H1 (cell line): ENCODE results near the gene HDAC8. TPM values are rescaled to one million over a fixed set of nuclear protein-coding genes. Genes with fewer than 3 reads are reported as not detected.

Experiments used
- CTCF ChIA-PET: fragments of 300-600 bp; sonication (Branson Sonifier 250); formaldehyde crosslinking; loops from one replicate; lab custom pipeline; 2021; ENCODE audit not compliant: partially characterized antibody; lab: Charles Lee
- POLR2A ChIA-PET: fragments of 300-600 bp; sonication (Branson Sonifier 250); formaldehyde crosslinking; loops from one replicate; lab custom pipeline; 2021; ENCODE audit warnings: inconsistent platforms; ENCODE audit not compliant: partially characterized antibody; lab: Charles Lee
- DNase-seq, 2 experiments: peaks; one replicate each; pipeline versions ENCODE4 v3.0.0 to v3.0.0-alpha.2; 2010 to 2022; ENCODE audit warnings: low spot score in 2 of 2, low read depth in 1 of 2, mixed read lengths in 1 of 2
- FAIRE-seq: peaks from 2 replicates; lab custom pipeline; 2011; peaks lifted over from hg19 to GRCh38; lab: Jason Lieb, UNC
- H2AFZ ChIP-seq: 2 replicates; pipeline ENCODE4 v1.8.1; 2012; ENCODE audit warnings: low read length, inconsistent platforms
- H2AK5ac ChIP-seq: 2 replicates; pipeline ENCODE4 v1.6.1; 2013; ENCODE audit warnings: low read depth, low read length
- H2BK120ac ChIP-seq: replicated peaks from 2 replicates; pipeline ENCODE3; 2013; ENCODE audit warnings: low read depth, low read length, inconsistent platforms
- H2BK12ac ChIP-seq: 2 replicates; pipeline ENCODE4 v1.6.1; 2013; ENCODE audit warnings: low read depth, low read length
- H2BK15ac ChIP-seq: 2 replicates; pipeline ENCODE4 v1.6.1; 2013; ENCODE audit warnings: low read length
- H2BK20ac ChIP-seq: 2 replicates; pipeline ENCODE4 v1.6.1; 2013; ENCODE audit warnings: low read length
- H2BK5ac ChIP-seq: 2 replicates; pipeline ENCODE4 v1.6.1; 2013; ENCODE audit warnings: low read depth, low read length
- H3K14ac ChIP-seq: 2 replicates; pipeline ENCODE4 v1.6.1; 2013; ENCODE audit warnings: inconsistent platforms; ENCODE audit not compliant: insufficient read length
- H3K18ac ChIP-seq: 2 replicates; pipeline ENCODE4 v1.6.1; 2013; ENCODE audit warnings: low read length; ENCODE audit errors: extremely low read depth
- H3K23ac ChIP-seq: 2 replicates; pipeline ENCODE4 v1.6.1; 2013; ENCODE audit warnings: inconsistent platforms; ENCODE audit not compliant: insufficient read length
- H3K23me2 ChIP-seq: 2 replicates; pipeline ENCODE4 v1.6.1; 2013; ENCODE audit warnings: low read depth, low read length
- H3K27ac ChIP-seq: 2 replicates; pipeline ENCODE4 v1.6.1; 2011; ENCODE audit warnings: low read depth, low read length, inconsistent platforms
- H3K27me3 ChIP-seq, 4 experiments: replicated peaks in 1 of 4; 1 replicate in 1 of 4; 2 replicates in 3 of 4; pipeline versions ENCODE4 v1.6.1 to v1.8.1; 2011 to 2013; ENCODE audit warnings: low read length in 3 of 4, mild to moderate bottlenecking in 3 of 4, inconsistent platforms in 2 of 4, mixed read lengths in 2 of 4, moderate library complexity in 1 of 4; ENCODE audit not compliant: control insufficient read depth in 3 of 4, insufficient read depth in 3 of 4; ENCODE audit errors: extremely low read depth in 1 of 4
- H3K36me3 ChIP-seq, 4 experiments: 2 replicates each; pipeline versions ENCODE4 v1.6.1 to v1.8.1; 2011 to 2013; ENCODE audit warnings: mild to moderate bottlenecking in 4 of 4, low read length in 3 of 4, moderate library complexity in 2 of 4, control low read depth in 1 of 4, inconsistent platforms in 1 of 4; ENCODE audit not compliant: insufficient read depth in 4 of 4, control insufficient read depth in 2 of 4
- H3K4ac ChIP-seq: replicated peaks from 2 replicates; pipeline ENCODE3; 2013; ENCODE audit warnings: low read length, low read depth, mixed read lengths, inconsistent platforms; ENCODE audit not compliant: insufficient read length
- H3K4me1 ChIP-seq, 4 experiments: replicated peaks in 1 of 4; 1 replicate in 1 of 4; 2 replicates in 3 of 4; pipeline versions ENCODE4 v1.6.1 to v1.8.1; 2011 to 2013; ENCODE audit warnings: low read length in 3 of 4, inconsistent platforms in 2 of 4, mixed read lengths in 1 of 4; ENCODE audit not compliant: insufficient read depth in 4 of 4, control insufficient read depth in 3 of 4
- H3K4me2 ChIP-seq, 2 experiments: 2 replicates each; pipeline versions ENCODE4 v1.6.1 to v1.8.1; 2011 to 2013; ENCODE audit warnings: low read depth in 2 of 2, low read length in 2 of 2, control low read depth in 1 of 2, inconsistent platforms in 1 of 2, mild to moderate bottlenecking in 1 of 2; ENCODE audit not compliant: insufficient read depth in 1 of 2
- H3K4me3 ChIP-seq, 4 experiments: fragments of 200-600, 300-600 bp in 1 of 4; sonication (generic), shearing (Covaris generic), sonication (Bioruptor Twin) in 1 of 4; 2 replicates each; pipeline versions ENCODE4 v1.5.1 to v1.8.1; 2011 to 2016; ENCODE audit warnings: low read length in 4 of 4, low read depth in 3 of 4, control low read depth in 2 of 4, inconsistent platforms in 2 of 4, mild to moderate bottlenecking in 2 of 4, mixed read lengths in 1 of 4, moderate library complexity in 1 of 4; ENCODE audit not compliant: insufficient read depth in 2 of 4; ENCODE audit errors: extremely low read depth in 1 of 4
- H3K56ac ChIP-seq: replicated peaks from 2 replicates; pipeline ENCODE3; 2013; ENCODE audit warnings: low read depth, mild to moderate bottlenecking, mixed read lengths, low read length, inconsistent platforms; ENCODE audit not compliant: insufficient read length
- H3K79me1 ChIP-seq: 2 replicates; pipeline ENCODE4 v1.6.1; 2013; ENCODE audit warnings: low read depth, low read length, control low read depth
- H3K79me2 ChIP-seq, 2 experiments: 2 replicates each; pipeline versions ENCODE4 v1.6.1 to v1.8.1; 2012 to 2013; ENCODE audit warnings: low read length in 2 of 2, mild to moderate bottlenecking in 2 of 2, inconsistent platforms in 1 of 2; ENCODE audit not compliant: insufficient read depth in 2 of 2, control insufficient read depth in 1 of 2
- H3K9ac ChIP-seq, 4 experiments: replicated peaks in 1 of 4; 1 replicate in 1 of 4; 2 replicates in 3 of 4; pipeline versions ENCODE4 v1.6.1 to v1.8.1; 2011 to 2013; ENCODE audit warnings: low read depth in 3 of 4, low read length in 3 of 4, control low read depth in 2 of 4, mild to moderate bottlenecking in 2 of 4, moderate library complexity in 2 of 4, inconsistent platforms in 1 of 4; ENCODE audit errors: extremely low read depth in 1 of 4
- H3K9me3 ChIP-seq, 2 experiments: 2 replicates each; pipeline versions ENCODE4 v1.6.1 to v1.8.1; 2012 to 2013; ENCODE audit warnings: mild to moderate bottlenecking in 2 of 2, moderate library complexity in 2 of 2, control low read depth in 1 of 2, inconsistent platforms in 1 of 2, low read depth in 1 of 2, low read length in 1 of 2, mixed read lengths in 1 of 2; ENCODE audit not compliant: insufficient read depth in 2 of 2
- H4K20me1 ChIP-seq, 2 experiments: replicated peaks in 1 of 2; 2 replicates each; pipeline versions ENCODE3 to v1.8.1; 2011 to 2013; ENCODE audit warnings: inconsistent platforms in 2 of 2, low read length in 2 of 2, mild to moderate bottlenecking in 1 of 2; ENCODE audit not compliant: insufficient read depth in 2 of 2, control insufficient read depth in 1 of 2
- H4K5ac ChIP-seq: 2 replicates; pipeline ENCODE4 v1.6.1; 2013; ENCODE audit warnings: low read length, low read depth, mixed read lengths, inconsistent platforms; ENCODE audit not compliant: insufficient read length
- H4K8ac ChIP-seq: 2 replicates; pipeline ENCODE4 v1.8.0; 2013; ENCODE audit warnings: mild to moderate bottlenecking, moderate library complexity, low read length, inconsistent platforms; ENCODE audit not compliant: insufficient read depth; ENCODE audit errors: extremely low read depth
- H4K91ac ChIP-seq: replicated peaks from 2 replicates; pipeline ENCODE3; 2013; ENCODE audit warnings: low read length, mixed read lengths, inconsistent platforms; ENCODE audit not compliant: insufficient read length
- NANOG ChIP-seq: IDR thresholded peaks from 2 replicates; pipeline ENCODE4 v1.6.1; 2011; ENCODE audit warnings: low read length, low read depth, mild to moderate bottlenecking, inconsistent platforms; ENCODE audit not compliant: insufficient read depth, poor library complexity, severe bottlenecking
- PHF8 ChIP-seq: fragments of 200-600 bp; sonication (generic); conservative IDR thresholded peaks from 2 replicates; pipeline ENCODE4 v1.7.1; 2012; ENCODE audit warnings: low read depth, mild to moderate bottlenecking, inconsistent platforms, low read length, moderate library complexity
- RNF2 ChIP-seq: fragments of 200-900, 300-1000 bp; sonication (generic); IDR thresholded peaks from 2 replicates; pipeline ENCODE4 v1.7.1; 2016; ENCODE audit warnings: borderline replicate concordance, low read depth, mild to moderate bottlenecking, antibody characterized with exemption, low read length; ENCODE audit not compliant: poor library complexity, severe bottlenecking; ENCODE audit errors: missing control alignments
- ZNF274 ChIP-seq: IDR thresholded peaks from 2 replicates; pipeline ENCODE4 v1.7.0; 2012; ENCODE audit warnings: low read length, borderline replicate concordance; ENCODE audit errors: extremely low read depth
- polyA plus RNA-seq, 7 experiments: library from polyadenylated mRNA; depleted of rRNA in 3 of 7; stranded (reverse) in 5 of 7; unstranded in 2 of 7; fragments of >200 nt in 5 of 7; fragments of 200-250 nt in 2 of 7; gene quantifications; 1 replicate in 5 of 7; 2 replicates in 1 of 7; 4 replicates in 1 of 7; pipeline versions ENCODE4 v1.2.1 to v1.2.3, GENCODE V29; 2011 to 2013; ENCODE audit warnings: missing spikeins in 2 of 7, mixed read lengths in 2 of 7
- total RNA-seq: library from RNA; stranded (reverse); fragmentation: NEBNext Ultra II Directional; extraction: Animal tissue kit (Norgen Biotek cat#: 25700); gene quantifications from 2 replicates; pipeline ENCODE4 v1.2.1, GENCODE V29; 2021
- TF ChIP-seq, protein P1 (sequence below): IDR thresholded peaks from 2 replicates; pipeline ENCODE4 v1.6.1; 2012; ENCODE audit warnings: inconsistent platforms

Gene HDAC8
- total and polyA plus RNA-seq, 2 of the 8 experiments (the other 6 are each of a cell fraction or from before 2014, with no cell fraction given), result 9.7 to 20.3 TPM

DNA sequence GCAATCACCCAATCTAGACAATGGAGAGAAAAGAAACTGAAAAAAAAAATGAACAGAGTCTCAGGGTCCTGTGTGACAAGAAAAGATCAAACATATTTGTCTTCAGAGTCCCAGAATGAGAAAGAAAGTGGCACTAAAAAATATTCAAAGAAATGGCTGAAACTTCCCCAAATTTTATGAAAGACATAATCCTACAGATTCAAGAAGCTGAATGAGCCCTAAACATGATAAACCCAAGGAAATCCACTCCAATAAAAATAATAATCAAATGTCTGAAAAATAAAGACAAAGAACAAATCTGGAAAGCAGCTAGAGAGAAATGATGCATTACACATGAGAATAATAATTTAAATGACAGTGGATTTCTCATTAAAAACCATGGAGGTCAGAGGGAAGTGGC, 136.6 kb downstream of the HDAC8 start:
- H3K79me2 ChIP-seq, result no peaks in the 10 kb centered on the region
- H3K56ac ChIP-seq, result no peak overlapping the region
- H3K4me2 ChIP-seq, result no peak overlapping the region
- H3K4ac ChIP-seq, result no peak overlapping the region
- H3K9ac ChIP-seq, result no peak overlapping the region
- no peak overlapping the region for H2BK5ac ChIP-seq
- no peak overlapping the region for H3K18ac ChIP-seq
- H2BK20ac ChIP-seq, result no peak overlapping the region
- H2BK12ac ChIP-seq, result no peak overlapping the region
- no peak overlapping the region for H2BK15ac ChIP-seq
- no peak overlapping the region for H3K23ac ChIP-seq
- H4K20me1 ChIP-seq, result no peaks in the 10 kb centered on the region
- no peaks in the 10 kb centered on the region for H3K27me3 ChIP-seq
- H3K4me3 ChIP-seq, result no peak overlapping the region
- H2AK5ac ChIP-seq, result no peak overlapping the region
- H3K23me2 ChIP-seq, result no peaks in the 10 kb centered on the region
- no peak overlapping the region for H4K8ac ChIP-seq
- no peak overlapping the region for H3K14ac ChIP-seq
- H3K9me3 ChIP-seq, result peaks cover 0 to 6% of the 10 kb centered on the region in 2 experiments; a peak in 1 of 4 replicates
- H2BK120ac ChIP-seq, result no peak overlapping the region
- H4K5ac ChIP-seq, result no peak overlapping the region
- H2AFZ ChIP-seq, result no peak overlapping the region
- FAIRE-seq, result no peak
- TF ChIP-seq ZNF274 (no peak), NANOG (no peak), RNF2 (no peak), PHF8 (no peak)
- TF ChIP-seq, protein P1, sequence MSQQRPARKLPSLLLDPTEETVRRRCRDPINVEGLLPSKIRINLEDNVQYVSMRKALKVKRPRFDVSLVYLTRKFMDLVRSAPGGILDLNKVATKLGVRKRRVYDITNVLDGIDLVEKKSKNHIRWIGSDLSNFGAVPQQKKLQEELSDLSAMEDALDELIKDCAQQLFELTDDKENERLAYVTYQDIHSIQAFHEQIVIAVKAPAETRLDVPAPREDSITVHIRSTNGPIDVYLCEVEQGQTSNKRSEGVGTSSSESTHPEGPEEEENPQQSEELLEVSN, result no peak
- TF ChIP-seq, all 59 proteins: peak for 0
- ChIA-PET CTCF (interaction anchor here (0.7 kb wide), 1 partner anchor 1018 kb away, joined by 3 read pairs; no protein-coding TSS in a partner anchor), POLR2A (no interaction called here)
- no peaks in the 10 kb centered on the region for H3K79me1 ChIP-seq
- no peaks in the 10 kb centered on the region; a peak in 1 of 8 replicates for H3K36me3 ChIP-seq
- no peaks in the 10 kb centered on the region for H3K4me1 ChIP-seq
- H4K91ac ChIP-seq, result no peak overlapping the region
- no peak for DNase-seq
- H3K27ac ChIP-seq, result no peak overlapping the region
